ENCODE measurements around the gene CENPP. TPM values are rescaled to one million over a fixed set of nuclear protein-coding genes. Genes with fewer than 3 reads are reported as not detected.

The CENPP gene
- total RNA-seq, 1 experiment from 2014 or later = 14.3 TPM

DNA sequence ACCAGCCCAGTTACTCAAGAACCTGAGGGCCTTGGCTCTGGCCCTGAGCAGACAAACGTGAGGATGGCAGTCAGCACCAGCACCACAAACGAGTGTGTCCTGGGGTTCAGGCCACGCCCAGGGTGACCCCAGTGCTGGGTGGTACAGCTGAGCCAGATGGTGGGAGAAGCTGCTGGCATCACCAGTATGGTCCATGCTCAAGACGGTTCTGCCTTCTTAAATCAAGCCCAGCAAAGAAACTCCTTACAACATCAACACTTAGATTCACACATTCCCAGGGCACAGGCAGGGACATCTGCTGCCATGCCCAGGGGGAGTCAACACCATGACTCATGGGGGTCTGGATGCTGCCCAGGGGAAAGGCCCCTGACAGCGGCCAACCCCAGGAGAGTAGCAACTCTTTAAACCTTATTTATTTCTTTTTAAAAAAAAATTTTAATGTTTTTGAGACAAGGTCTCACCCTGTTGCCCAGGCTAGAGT lies 312.9 kb downstream of the CENPP start:
- Mint-ChIP-seq H3K36me3 (peaks cover 15% of the 10 kb centered on the region), H3K4me1 (no peaks in the 10 kb centered on the region), H3K4me3 (no peak overlapping the region), H3K9me3 (no peaks in the 10 kb centered on the region), H3K27me3 (ENCODE audit: low read depth) (no peaks in the 10 kb centered on the region), H3K27ac (no peak overlapping the region)
- POLR2A ChIA-PET = no interaction called here
- CTCF ChIA-PET = no interaction called here
- no peak for ATAC-seq
- no peak for DNase-seq (ENCODE audit: low spot score)
- TF ChIP-seq HMGXB4 (CRISPR knock-in tag; IDR thresholded peaks at IDR 0.05) (no peak), RELA (CRISPR knock-in tag; IDR thresholded peaks at IDR 0.05; ENCODE audit: borderline replicate concordance) (no peak), TCF7 (CRISPR knock-in tag; IDR thresholded peaks at IDR 0.05; ENCODE audit: low read depth) (no peak), MYBL2 (CRISPR knock-in tag; IDR thresholded peaks at IDR 0.05) (no peak), OVOL2 (CRISPR knock-in tag; IDR thresholded peaks at IDR 0.05; ENCODE audit: borderline replicate concordance) (no peak), JAZF1 (CRISPR knock-in tag; IDR thresholded peaks at IDR 0.05) (no peak), EMX1 (CRISPR knock-in tag; IDR thresholded peaks at IDR 0.05) (no peak), NFE2L1 (CRISPR knock-in tag; IDR thresholded peaks at IDR 0.05) (no peak), ZNF425 (CRISPR knock-in tag; conservative IDR thresholded peaks at IDR 0.05) (no peak), SMAD4 (CRISPR knock-in tag; IDR thresholded peaks at IDR 0.05) (no peak), ZBTB21 (CRISPR knock-in tag; IDR thresholded peaks at IDR 0.05; ENCODE audit: borderline replicate concordance) (no peak), NR2C2 (CRISPR knock-in tag; IDR thresholded peaks at IDR 0.05) (no peak), IRF2 (CRISPR knock-in tag; IDR thresholded peaks at IDR 0.05; ENCODE audit: borderline replicate concordance, low read depth) (no peak), SOX15 (CRISPR knock-in tag; IDR thresholded peaks at IDR 0.05) (no peak), ERG (CRISPR knock-in tag; IDR thresholded peaks at IDR 0.05) (no peak)
- TF ChIP-seq, protein P1, sequence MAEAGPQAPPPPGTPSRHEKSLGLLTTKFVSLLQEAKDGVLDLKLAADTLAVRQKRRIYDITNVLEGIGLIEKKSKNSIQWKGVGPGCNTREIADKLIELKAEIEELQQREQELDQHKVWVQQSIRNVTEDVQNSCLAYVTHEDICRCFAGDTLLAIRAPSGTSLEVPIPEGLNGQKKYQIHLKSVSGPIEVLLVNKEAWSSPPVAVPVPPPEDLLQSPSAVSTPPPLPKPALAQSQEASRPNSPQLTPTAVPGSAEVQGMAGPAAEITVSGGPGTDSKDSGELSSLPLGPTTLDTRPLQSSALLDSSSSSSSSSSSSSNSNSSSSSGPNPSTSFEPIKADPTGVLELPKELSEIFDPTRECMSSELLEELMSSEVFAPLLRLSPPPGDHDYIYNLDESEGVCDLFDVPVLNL (CRISPR knock-in tag; IDR thresholded peaks at IDR 0.05; ENCODE audit: borderline replicate concordance, low read depth) = no peak
- TF ChIP-seq, protein P2, sequence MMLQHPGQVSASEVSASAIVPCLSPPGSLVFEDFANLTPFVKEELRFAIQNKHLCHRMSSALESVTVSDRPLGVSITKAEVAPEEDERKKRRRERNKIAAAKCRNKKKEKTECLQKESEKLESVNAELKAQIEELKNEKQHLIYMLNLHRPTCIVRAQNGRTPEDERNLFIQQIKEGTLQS (CRISPR knock-in tag; conservative IDR thresholded peaks at IDR 0.05) = no peak

DNA sequence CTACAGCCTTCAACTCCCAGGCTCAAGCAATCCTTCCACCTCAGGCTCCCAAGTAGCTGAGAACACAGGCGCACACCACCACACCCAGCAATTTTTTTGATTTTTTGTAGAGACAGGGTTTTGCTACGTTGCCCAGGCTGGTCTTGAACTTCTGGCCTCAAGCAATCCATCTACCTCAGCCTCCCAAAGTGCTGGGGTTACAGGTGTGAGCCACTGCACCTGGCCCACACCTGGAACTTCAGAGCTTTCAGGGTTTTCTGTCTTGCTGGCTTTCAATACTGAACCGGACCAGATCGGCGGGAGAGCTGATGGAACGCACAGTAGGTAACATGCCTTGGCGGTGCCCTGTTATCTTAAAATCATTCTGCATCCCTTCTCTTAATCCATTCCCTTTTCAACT lies 313.4 kb downstream of the CENPP start:
- ATAC-seq (no peak), DNase-seq (ENCODE audit: low spot score) (no peak)
- Mint-ChIP-seq H3K4me1 (no peaks in the 10 kb centered on the region), H3K36me3 (peaks cover 18% of the 10 kb centered on the region), H3K4me3 (no peak overlapping the region), H3K9me3 (no peaks in the 10 kb centered on the region), H3K27ac (no peak overlapping the region), H3K27me3 (ENCODE audit: low read depth) (no peaks in the 10 kb centered on the region)
- ChIA-PET POLR2A (no interaction called here), CTCF (no interaction called here)
- TF ChIP-seq SMAD4 (CRISPR knock-in tag; IDR thresholded peaks at IDR 0.05) = no peak
- no peak for TF ChIP-seq CREM (CRISPR knock-in tag; IDR thresholded peaks at IDR 0.05)
- no peak for TF ChIP-seq ERG (CRISPR knock-in tag; IDR thresholded peaks at IDR 0.05)
- TF ChIP-seq, protein P3, sequence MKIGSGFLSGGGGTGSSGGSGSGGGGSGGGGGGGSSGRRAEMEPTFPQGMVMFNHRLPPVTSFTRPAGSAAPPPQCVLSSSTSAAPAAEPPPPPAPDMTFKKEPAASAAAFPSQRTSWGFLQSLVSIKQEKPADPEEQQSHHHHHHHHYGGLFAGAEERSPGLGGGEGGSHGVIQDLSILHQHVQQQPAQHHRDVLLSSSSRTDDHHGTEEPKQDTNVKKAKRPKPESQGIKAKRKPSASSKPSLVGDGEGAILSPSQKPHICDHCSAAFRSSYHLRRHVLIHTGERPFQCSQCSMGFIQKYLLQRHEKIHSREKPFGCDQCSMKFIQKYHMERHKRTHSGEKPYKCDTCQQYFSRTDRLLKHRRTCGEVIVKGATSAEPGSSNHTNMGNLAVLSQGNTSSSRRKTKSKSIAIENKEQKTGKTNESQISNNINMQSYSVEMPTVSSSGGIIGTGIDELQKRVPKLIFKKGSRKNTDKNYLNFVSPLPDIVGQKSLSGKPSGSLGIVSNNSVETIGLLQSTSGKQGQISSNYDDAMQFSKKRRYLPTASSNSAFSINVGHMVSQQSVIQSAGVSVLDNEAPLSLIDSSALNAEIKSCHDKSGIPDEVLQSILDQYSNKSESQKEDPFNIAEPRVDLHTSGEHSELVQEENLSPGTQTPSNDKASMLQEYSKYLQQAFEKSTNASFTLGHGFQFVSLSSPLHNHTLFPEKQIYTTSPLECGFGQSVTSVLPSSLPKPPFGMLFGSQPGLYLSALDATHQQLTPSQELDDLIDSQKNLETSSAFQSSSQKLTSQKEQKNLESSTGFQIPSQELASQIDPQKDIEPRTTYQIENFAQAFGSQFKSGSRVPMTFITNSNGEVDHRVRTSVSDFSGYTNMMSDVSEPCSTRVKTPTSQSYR (CRISPR knock-in tag; IDR thresholded peaks at IDR 0.05) = no peak
